Dermis lymphatic vessel endothelial cell (primary cell): Measurements from ENCODE around the gene CCSER1. TPM values are rescaled to one million over a fixed set of nuclear protein-coding genes. Genes with fewer than 3 reads are reported as not detected.

Experiments
- total RNA-seq: library from RNA; depleted of rRNA; stranded (reverse); fragments of >200 nt; gene quantifications from 2 replicates; pipeline ENCODE4 v1.2.1, GENCODE V29; 2014

The CCSER1 gene
- 0.11 and 0.17 TPM in 2 replicates for total RNA-seq

DNA sequence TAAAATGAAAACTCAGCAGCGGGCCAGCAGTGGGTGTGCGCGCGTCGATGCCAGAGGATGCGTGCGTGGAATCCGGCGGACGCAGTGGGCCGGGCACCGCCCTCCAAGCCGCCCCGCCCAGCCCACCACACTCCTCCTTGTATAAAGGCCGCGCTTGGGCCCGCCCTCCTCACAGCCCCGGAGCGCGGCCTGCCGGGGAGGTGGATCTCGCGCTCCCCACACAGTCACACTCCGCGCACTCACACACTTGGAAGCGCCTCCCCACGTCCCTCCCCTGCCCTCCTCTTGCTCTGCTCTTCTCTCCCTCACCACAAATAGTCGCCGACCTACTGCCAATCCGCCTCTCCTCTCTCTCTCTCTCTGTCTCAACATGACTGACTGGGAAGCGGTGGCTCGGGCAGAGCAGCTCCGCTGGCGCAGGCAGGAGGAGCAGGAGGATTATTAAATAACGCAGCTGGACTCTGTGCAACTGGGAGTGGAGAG is at the start of gene CCSER1:
Gene CCSER1 (plus strand): TSS at position 172 of the 483 bp plus-strand sequence.

Other genes with a start within 250 kb of the CCSER1 start
- 3,210 and 5,564 TPM in 2 replicates for gene MMRN1, start 232.5 kb upstream of the CCSER1 start, total RNA-seq